Endodermal cell (in vitro differentiated cells): ENCODE measurements around the gene ETV6. TPM values are rescaled to one million over a fixed set of nuclear protein-coding genes. Genes with fewer than 3 reads are reported as not detected.

Source experiments
- DNase-seq: peaks from one replicate; pipeline ENCODE4 v3.0.0-alpha.2; 2017
- H3K27ac ChIP-seq: 2 replicates; pipeline ENCODE4 v1.5.1; 2013; ENCODE audit warnings: mild to moderate bottlenecking, low read depth, low read length, moderate library complexity
- H3K27me3 ChIP-seq: 2 replicates; pipeline ENCODE4 v1.6.1; 2013; ENCODE audit warnings: mild to moderate bottlenecking, low read length, moderate library complexity; ENCODE audit not compliant: insufficient read depth, control insufficient read depth, poor library complexity, severe bottlenecking
- H3K36me3 ChIP-seq: 2 replicates; pipeline ENCODE4 v1.7.0; 2013; ENCODE audit warnings: mild to moderate bottlenecking, low read length, moderate library complexity; ENCODE audit not compliant: control insufficient read depth, insufficient read depth
- H3K4me1 ChIP-seq: one replicate; pipeline ENCODE4 v1.7.0; 2013; ENCODE audit warnings: low read length; ENCODE audit not compliant: control insufficient read depth, insufficient read depth
- H3K4me3 ChIP-seq: 2 replicates; pipeline ENCODE4 v1.5.1; 2013; ENCODE audit warnings: mild to moderate bottlenecking, low read length, moderate library complexity
- H3K9ac ChIP-seq: 2 replicates; pipeline ENCODE4 v1.6.1; 2013; ENCODE audit warnings: mild to moderate bottlenecking, low read length, moderate library complexity; ENCODE audit not compliant: poor library complexity, severe bottlenecking; ENCODE audit errors: extremely low read depth
- H3K9me3 ChIP-seq: 2 replicates; pipeline ENCODE4 v1.6.1; 2013; ENCODE audit warnings: mild to moderate bottlenecking, low read length, moderate library complexity; ENCODE audit not compliant: control insufficient read depth
- H3K27ac Mint-ChIP-seq: 2 replicates; pipeline ENCODE4 v1.8.0; 2020; ENCODE audit warnings: mixed read lengths
- H3K27me3 Mint-ChIP-seq: 2 replicates; pipeline ENCODE4 v1.8.0; 2021; ENCODE audit warnings: mild to moderate bottlenecking, mixed read lengths; ENCODE audit not compliant: insufficient read depth
- H3K36me3 Mint-ChIP-seq: 2 replicates; pipeline ENCODE4 v1.8.0; 2020; ENCODE audit warnings: low read depth, mixed read lengths
- H3K4me1 Mint-ChIP-seq: 2 replicates; pipeline ENCODE4 v1.8.0; 2020; ENCODE audit warnings: mixed read lengths
- H3K4me3 Mint-ChIP-seq: 2 replicates; pipeline ENCODE4 v1.8.0; 2020; ENCODE audit warnings: mild to moderate bottlenecking, moderate library complexity, mixed read lengths
- H3K9me3 Mint-ChIP-seq: 2 replicates; pipeline ENCODE4 v1.8.0; 2020; ENCODE audit warnings: mild to moderate bottlenecking, mixed read lengths
- WGBS, 2 experiments: methylation state at CpG; one replicate each; pipeline versions ENCODE4 v1.1.5 to v1.1.7; 2013; ENCODE audit warnings: missing lambda C conversion rate in 2 of 2, mixed read lengths in 1 of 2; ENCODE audit not compliant: insufficient coverage in 1 of 2, insufficient read length in 1 of 2; 5-methylcytosine and 5-hydroxymethylcytosine counted together
- total RNA-seq, 2 donors: library from RNA; stranded (reverse); fragmentation: NEBNext Ultra II Directional in 1 of 2; extraction: Animal tissue kit (Norgen Biotek cat#: 25700) in 1 of 2; gene quantifications; 2 replicates in 1 of 2; 3 replicates in 1 of 2; pipeline ENCODE4 v1.2.1, GENCODE V29; 2021
- TF ChIP-seq, protein P1 (sequence below): fragments of 200-600 bp; sonication (generic); conservative IDR thresholded peaks from 2 replicates; pipeline ENCODE4 v1.5.0; 2021; ENCODE audit warnings: antibody characterized with exemption, mild to moderate bottlenecking

The ETV6 gene
- total RNA-seq, 2 donors from 2014 or later, result 9.3 to 22.1 TPM

GRCh38 chr12:11929714-11930113, 280.2 kb downstream of the ETV6 start:
- no peak overlapping the region for H3K27ac Mint-ChIP-seq
- H3K27me3 Mint-ChIP-seq, result no peaks in the 10 kb centered on the region
- H3K9me3 ChIP-seq, result peaks cover 7% of the 10 kb centered on the region
- DNase-seq, result no peak
- no peaks in the 10 kb centered on the region for H3K27me3 ChIP-seq
- H3K9ac ChIP-seq, result no peak overlapping the region
- TF ChIP-seq, protein P1, sequence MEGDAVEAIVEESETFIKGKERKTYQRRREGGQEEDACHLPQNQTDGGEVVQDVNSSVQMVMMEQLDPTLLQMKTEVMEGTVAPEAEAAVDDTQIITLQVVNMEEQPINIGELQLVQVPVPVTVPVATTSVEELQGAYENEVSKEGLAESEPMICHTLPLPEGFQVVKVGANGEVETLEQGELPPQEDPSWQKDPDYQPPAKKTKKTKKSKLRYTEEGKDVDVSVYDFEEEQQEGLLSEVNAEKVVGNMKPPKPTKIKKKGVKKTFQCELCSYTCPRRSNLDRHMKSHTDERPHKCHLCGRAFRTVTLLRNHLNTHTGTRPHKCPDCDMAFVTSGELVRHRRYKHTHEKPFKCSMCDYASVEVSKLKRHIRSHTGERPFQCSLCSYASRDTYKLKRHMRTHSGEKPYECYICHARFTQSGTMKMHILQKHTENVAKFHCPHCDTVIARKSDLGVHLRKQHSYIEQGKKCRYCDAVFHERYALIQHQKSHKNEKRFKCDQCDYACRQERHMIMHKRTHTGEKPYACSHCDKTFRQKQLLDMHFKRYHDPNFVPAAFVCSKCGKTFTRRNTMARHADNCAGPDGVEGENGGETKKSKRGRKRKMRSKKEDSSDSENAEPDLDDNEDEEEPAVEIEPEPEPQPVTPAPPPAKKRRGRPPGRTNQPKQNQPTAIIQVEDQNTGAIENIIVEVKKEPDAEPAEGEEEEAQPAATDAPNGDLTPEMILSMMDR, result no peak
- H3K4me1 ChIP-seq, result peaks cover 15% of the 10 kb centered on the region
- peaks cover 7% of the 10 kb centered on the region for H3K9me3 Mint-ChIP-seq
- WGBS, 2 experiments, result 87 to 94% methylated on average over 2 to 3 of the region's 3 CpGs
- no peak overlapping the region for H3K4me3 Mint-ChIP-seq
- H3K27ac ChIP-seq, result no peak overlapping the region
- peaks cover 32% of the 10 kb centered on the region for H3K4me1 Mint-ChIP-seq
- peaks cover 6% of the 10 kb centered on the region for H3K36me3 ChIP-seq
- H3K4me3 ChIP-seq, result no peak overlapping the region
- peaks cover 10% of the 10 kb centered on the region for H3K36me3 Mint-ChIP-seq

GRCh38 chr12:11939223-11939622, 289.7 kb downstream of the ETV6 start:
- TF ChIP-seq, protein P1, result no peak
- no peak overlapping the region for H3K4me3 Mint-ChIP-seq
- Histone ChIP-seq H3K9ac (no peak overlapping the region), H3K27me3 (no peaks in the 10 kb centered on the region), H3K9me3 (peaks cover 30% of the 10 kb centered on the region), H3K4me1 (no peaks in the 10 kb centered on the region), H3K36me3 (peaks cover 23% of the 10 kb centered on the region), H3K27ac (no peak overlapping the region), H3K4me3 (no peak overlapping the region)
- peaks cover 9% of the 10 kb centered on the region for H3K4me1 Mint-ChIP-seq
- H3K27ac Mint-ChIP-seq, result no peak overlapping the region
- H3K9me3 Mint-ChIP-seq, result peaks cover 43% of the 10 kb centered on the region
- DNase-seq, result no peak
- H3K36me3 Mint-ChIP-seq, result peaks cover 46% of the 10 kb centered on the region
- WGBS, 2 experiments, result 98% methylated on average over 3 of the region's 4 CpGs; no CpG with 5 or more reads in 1 of the 2 experiments
- H3K27me3 Mint-ChIP-seq, result no peaks in the 10 kb centered on the region

GRCh38 chr12:11941606-11942337, 292.3 kb downstream of the ETV6 start:
- WGBS, 2 experiments, result 100% methylated on average over 1 of the region's 1 CpG
- Histone ChIP-seq H3K36me3 (peaks cover 24% of the 10 kb centered on the region), H3K27me3 (no peaks in the 10 kb centered on the region), H3K9me3 (peaks cover 20% of the 10 kb centered on the region), H3K4me1 (no peaks in the 10 kb centered on the region), H3K27ac (no peak overlapping the region), H3K9ac (no peak overlapping the region), H3K4me3 (no peak overlapping the region)
- H3K27me3 Mint-ChIP-seq, result no peaks in the 10 kb centered on the region
- peaks cover 38% of the 10 kb centered on the region for H3K9me3 Mint-ChIP-seq
- H3K4me1 Mint-ChIP-seq, result peaks cover 12% of the 10 kb centered on the region
- no peak for DNase-seq
- no peak overlapping the region for H3K4me3 Mint-ChIP-seq
- H3K36me3 Mint-ChIP-seq, result peaks cover 49% of the 10 kb centered on the region
- TF ChIP-seq, protein P1, result no peak
- H3K27ac Mint-ChIP-seq, result no peak overlapping the region
